ENCODE measurements around the gene MCF2L.
"Not testable (repeated sequence)": the region's sequence is repeated elsewhere in the genome, so short reads cannot be mapped to it uniquely, and the experiment has no call there.

MCF2L gene

DNA sequence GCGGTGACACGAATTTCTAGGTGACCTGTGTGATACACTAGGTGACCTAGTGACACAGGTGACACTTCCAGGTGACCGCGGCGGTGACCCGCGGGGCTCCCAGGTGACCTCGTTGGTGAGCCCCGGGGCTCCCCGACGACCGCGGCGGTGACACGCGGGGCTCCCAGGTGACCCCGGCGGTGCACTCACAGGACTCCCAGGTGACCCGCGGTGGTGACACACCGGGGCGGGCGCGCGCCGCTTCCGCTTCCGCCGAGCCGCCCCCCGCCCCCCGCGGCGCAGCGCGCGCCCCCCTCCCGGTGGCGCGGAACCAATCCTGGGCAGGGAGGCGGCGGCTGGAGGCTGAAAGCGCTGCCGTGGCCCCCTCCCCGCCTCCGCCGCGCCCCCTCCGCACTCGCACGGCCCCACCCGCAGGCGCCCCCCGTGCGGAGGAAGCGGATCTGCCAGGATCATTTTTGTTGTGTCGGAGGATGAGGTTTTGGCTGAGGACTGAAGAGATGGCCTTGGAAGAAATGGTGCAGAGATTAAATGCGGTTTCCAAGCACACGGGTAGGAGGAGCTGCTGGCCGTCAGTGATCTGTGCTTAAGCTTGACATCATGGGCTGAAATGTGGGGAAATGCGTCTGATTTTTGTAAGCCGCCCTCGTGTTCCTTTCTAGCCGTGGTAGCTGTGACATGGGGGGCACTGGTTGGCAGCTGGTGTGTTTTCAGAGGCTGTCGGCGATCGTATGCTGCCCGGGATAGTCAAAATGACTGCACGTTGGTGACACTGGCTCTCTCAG is at the start of gene MCF2L:
Gene MCF2L (plus strand): TSS at position 305 of the 782 bp plus-strand sequence. CDS start 166 bp downstream, at position 471.
- H3K4me3 ChIP-seq (ENCODE audit: low read depth, low read length), result peak within 1 kb of the TSS; percentile 36
- DNase-seq (ENCODE audit: low read depth), result no peak

GRCh38 chr13:112923962-112924361 is 45.1 kb upstream of the MCF2L start:
- H3K4me3 ChIP-seq (ENCODE audit: low read depth, low read length), result no peak overlapping the region
- no peak for DNase-seq (ENCODE audit: low read depth)

DNA sequence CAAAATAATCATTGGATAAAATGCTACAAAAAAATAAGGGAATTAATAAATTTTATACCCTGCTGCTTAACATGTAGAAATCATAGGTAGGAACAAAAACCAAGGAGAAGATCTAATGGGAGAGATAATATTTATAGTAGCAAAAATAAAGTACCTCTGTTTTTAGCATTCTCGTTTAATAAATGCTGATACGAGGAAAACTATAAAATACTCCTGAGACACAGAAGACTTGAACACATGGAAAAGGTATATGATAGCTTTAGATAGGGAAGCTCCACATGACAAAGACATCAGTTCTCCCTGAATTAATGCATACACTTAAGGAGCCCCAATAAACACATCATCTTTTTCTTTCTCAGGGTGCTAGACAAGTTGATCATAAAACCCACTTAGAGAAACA is 44.6 kb upstream of the MCF2L start:
- no peak for DNase-seq (ENCODE audit: low read depth)
- H3K4me3 ChIP-seq (ENCODE audit: low read depth, low read length), result no peak overlapping the region

DNA sequence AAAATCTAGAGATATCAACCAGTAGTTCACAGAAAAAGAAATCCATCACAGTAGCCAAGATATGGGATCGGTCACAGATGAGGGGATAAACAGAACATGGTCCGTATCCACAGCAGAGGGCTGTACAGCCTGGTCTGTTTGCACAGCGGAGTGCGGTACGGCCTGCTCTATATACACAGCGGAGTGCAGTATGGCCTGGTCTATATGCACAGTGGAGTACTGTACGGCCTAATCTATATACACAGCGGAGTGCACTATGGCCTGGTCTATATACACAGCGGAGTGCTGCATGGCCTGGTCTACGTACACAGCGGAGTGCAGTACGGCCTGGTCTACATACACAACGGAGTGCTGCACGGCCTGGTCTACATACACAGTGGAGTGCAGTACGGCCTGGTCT is 43.0 kb upstream of the MCF2L start:
- H3K4me3 ChIP-seq (ENCODE audit: low read depth, low read length), result no peak overlapping the region
- no peak for DNase-seq (ENCODE audit: low read depth)

DNA sequence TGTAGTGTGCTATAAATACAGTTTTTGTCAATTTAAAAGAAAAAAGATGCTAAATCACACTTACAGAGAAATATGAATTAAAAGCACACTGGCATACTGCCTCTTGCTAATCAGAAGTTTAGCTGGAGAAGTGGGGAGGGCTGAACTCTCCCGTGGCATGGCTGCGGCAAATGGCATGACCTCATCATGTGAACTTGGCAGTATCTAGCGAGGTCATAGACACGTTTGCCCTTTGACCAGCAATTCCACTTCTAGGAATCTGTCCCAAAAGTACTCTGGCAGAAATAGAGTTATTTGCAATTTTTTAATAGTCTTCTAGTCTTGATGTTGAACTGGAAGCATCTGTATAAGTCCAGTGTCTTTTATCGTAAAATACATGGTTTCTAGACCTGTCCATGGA is 42.0 kb upstream of the MCF2L start:
- H3K4me3 ChIP-seq (ENCODE audit: low read depth, low read length), result no peak overlapping the region
- no peak for DNase-seq (ENCODE audit: low read depth)

GRCh38 chr13:112928020-112928971 is 40.7 kb upstream of the MCF2L start:
- DNase-seq (ENCODE audit: low read depth), result no peak
- H3K4me3 ChIP-seq (ENCODE audit: low read depth, low read length), result no peak overlapping the region

- no peak for DNase-seq (ENCODE audit: low read depth)
- H3K4me3 ChIP-seq (ENCODE audit: low read depth, low read length), result no peak overlapping the region
Measured at GRCh38 chr13:112928972-112929782, 39.8 kb upstream of the MCF2L start.

DNA sequence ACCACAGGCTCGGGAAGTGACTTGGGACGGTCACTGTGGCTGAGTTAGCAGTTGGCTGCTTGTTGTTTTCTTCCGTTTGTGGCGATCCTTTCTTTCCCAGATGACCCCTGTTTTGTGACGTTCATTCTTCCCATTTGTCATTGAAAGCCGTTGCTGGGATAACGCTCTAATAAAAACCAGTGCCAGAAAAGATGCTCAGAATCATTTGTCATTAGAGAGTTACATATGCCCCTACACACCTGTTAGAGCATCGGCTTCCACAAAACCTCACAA is 39.3 kb upstream of the MCF2L start:
- no peak overlapping the region for H3K4me3 ChIP-seq (ENCODE audit: low read depth, low read length)
- no peak for DNase-seq (ENCODE audit: low read depth)

DNA sequence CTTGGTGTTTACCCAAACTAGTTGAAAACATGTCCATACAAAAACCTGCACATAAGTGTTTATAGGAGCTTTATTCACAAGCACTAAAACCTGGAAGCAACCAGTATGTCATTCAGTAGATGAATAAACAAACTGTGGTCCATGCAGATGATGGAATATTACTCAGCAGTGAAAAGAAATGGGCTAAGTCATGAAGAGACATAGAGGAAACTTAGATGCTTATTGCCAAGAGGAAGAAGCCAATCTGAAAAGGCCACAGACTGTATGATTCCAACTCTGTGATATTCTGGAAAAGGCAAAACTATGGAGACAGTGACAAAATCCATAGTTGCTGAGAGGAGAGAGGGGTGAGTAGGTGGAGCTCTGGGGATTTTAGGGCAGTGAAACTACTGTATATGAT is 38.8 kb upstream of the MCF2L start:
- DNase-seq (ENCODE audit: low read depth), result no peak
- H3K4me3 ChIP-seq (ENCODE audit: low read depth, low read length), result no peak overlapping the region

DNA sequence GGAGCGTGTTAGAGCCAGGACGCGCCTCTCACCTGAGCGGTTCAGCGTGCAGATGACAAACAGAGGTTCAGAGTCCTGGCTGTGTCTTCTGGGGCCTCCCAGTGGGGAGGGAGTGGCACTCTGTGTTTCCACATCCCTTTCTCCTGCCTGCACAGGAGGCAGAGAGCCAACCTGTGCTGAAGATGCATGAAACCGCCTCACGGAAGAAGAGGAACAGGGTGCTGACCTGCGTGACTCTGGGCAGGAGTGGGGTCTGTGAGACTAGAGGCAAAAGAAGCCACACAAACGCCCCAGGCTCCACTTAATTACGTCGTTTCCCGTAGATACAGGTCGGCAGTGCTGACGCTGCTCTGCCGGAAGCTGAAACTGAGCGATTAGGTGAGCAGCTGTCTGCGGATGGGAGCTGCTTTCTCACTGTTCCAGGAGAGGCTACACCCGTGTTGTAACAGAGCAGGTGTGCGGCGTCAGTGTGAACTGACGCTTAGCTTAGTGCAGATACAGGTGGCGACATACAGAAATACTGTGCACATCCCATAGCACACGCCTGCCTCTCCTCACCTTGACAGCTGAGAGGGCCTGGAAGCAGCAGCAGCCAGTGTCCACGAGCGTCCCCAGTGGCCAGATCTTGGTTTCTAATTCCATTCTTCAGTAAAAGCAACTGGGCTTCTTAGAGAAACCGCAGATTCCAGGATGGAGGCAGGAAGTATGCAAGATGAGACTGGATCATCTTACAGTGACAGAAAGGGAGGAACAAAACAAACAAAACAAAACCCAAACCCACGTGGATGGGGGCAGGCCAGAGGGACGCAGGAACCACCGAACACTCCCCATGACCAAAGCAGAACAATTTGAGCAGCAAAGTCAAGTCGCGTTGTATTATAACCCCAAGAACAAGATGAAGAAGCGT is 37.7 kb upstream of the MCF2L start:
- H3K4me3 ChIP-seq (ENCODE audit: low read depth, low read length), result no peak overlapping the region
- peak; percentile 25 for DNase-seq (ENCODE audit: low read depth)

DNA sequence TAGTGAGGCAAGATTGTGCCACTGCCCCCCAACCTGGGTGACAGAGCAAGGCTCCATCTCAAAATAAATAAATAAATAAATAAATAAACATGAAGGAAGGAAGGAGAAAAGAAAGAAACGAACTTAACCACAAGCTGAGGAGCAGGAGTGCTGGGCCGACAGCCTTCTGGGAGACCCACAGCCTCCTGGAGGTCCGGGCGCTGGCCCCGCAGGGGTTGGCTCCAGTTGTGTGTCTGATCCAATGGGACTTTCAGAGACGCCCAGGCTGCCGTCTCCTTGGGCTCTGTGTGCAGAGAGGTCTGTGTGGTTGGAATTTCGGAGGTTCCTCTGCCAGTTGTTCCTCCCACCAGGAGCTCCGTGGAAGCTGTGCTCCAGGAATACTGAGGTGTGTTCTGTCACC is 36.0 kb upstream of the MCF2L start:
- no peak for DNase-seq (ENCODE audit: low read depth)
- H3K4me3 ChIP-seq (ENCODE audit: low read depth, low read length), result no peak overlapping the region

GRCh38 chr13:112933649-112934048 is 35.4 kb upstream of the MCF2L start:
- no peak overlapping the region for H3K4me3 ChIP-seq (ENCODE audit: low read depth, low read length)
- DNase-seq (ENCODE audit: low read depth), result no peak

DNA sequence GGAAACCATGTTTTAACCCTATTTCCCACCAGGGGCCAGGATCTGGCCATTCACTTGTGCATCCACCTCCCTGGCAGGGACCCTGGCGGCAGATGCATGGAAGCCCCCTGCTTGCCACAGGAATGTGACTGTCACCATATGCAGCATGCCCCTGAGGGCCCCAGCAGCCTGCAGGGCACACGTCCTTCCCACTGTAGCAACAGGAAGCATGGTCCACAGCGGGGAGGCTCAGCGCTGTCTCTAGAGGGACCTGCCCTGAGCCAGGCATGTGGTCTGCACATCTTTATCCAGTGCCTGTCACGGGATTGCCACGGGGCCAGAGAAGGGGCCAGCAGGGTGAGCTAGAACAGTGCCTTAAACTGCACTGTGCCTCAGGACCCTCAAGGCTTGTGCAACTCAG is 34.9 kb upstream of the MCF2L start:
- no peak overlapping the region for H3K4me3 ChIP-seq (ENCODE audit: low read depth, low read length)
- DNase-seq (ENCODE audit: low read depth), result no peak

DNA sequence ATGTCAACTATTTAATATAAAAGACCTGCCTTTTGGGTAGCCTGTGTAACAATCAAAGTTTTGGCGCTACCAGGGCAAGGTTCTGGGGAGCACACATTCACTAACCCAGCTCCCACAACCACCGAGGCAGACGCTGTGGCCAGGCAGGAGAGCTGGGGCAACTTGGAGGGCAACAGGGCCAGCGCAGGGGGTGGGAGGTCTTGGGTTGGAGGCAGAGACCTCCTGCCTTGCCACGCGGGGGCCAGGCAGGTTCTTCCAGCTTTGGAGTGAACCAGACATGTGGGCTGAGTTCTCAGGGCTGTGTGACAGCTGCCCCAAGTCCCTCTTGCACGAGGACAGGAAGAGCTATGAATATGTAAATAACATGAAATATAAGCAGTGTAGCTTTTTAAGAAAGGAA is 30.3 kb upstream of the MCF2L start:
- DNase-seq (ENCODE audit: low read depth), result no peak
- no peak overlapping the region for H3K4me3 ChIP-seq (ENCODE audit: low read depth, low read length)

GRCh38 chr13:112940236-112940635 is 28.8 kb upstream of the MCF2L start:
- no peak for DNase-seq (ENCODE audit: low read depth)
- no peak overlapping the region for H3K4me3 ChIP-seq (ENCODE audit: low read depth, low read length)

DNA sequence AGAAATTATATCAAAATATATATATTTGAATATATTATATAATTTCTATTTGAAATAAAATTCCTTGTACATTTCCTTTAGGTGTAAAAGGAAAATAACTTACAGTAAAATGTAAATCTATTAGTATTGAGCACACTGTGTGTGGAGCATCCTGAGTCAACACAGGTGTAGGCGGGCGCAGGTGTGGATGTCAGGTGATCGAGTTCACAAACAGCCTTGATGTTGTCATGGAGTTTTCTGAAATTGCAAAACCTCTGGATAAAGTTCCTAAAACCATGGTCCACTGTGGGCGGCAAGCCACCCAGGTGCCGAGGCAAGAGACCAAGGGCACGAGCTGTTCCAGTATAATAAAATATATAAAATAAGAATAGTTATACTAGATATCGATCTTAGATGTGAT is 27.7 kb upstream of the MCF2L start:
- no peak for DNase-seq (ENCODE audit: low read depth)
- no peak overlapping the region for H3K4me3 ChIP-seq (ENCODE audit: low read depth, low read length)

GRCh38 chr13:112941765-112942164 is 27.2 kb upstream of the MCF2L start:
- DNase-seq (ENCODE audit: low read depth); H3K4me3 ChIP-seq (ENCODE audit: low read depth, low read length): not testable (repeated sequence)

DNA sequence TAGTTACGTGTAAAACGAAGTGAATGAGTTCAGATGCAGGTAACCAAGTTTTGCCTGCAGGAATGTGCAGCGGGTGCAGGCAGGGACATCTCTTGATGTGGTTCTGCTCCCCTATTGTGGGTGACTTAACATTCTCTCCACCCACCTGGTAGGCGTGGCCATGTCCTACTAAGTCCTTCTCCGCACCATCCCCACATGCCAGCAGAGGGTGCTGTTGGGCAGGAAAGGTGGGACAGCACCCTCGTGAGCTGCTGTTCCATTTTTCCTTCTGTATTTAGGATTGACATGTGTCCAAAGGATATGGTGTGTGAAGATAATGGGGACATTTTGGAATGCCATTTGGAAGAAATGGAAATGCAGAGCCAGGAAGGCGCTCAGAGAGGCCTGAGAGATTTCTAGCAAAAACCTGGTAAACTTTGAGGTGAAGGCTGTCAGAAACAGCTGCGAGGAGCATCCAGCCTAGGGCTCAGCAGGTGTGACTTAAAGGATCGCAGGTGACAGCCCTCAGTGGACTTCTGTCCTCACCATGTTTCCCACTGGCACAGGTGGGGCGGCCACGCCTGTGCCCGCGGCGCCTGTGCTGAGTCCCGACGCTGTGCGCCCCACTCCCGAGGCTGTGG is 26.2 kb upstream of the MCF2L start:
- H3K4me3 ChIP-seq (ENCODE audit: low read depth, low read length), result peak overlapping the region; percentile 53
- peak; percentile 72 for DNase-seq (ENCODE audit: low read depth)

Measured in skeletal muscle cell (primary cell).